HepG2 (cell line): ENCODE measurements around the gene FLG2.

ENCODE experiments used
- IKZF1 ChIP-seq: fragments of 450-650 bp; IDR thresholded peaks from 2 replicates; pipeline ENCODE4 v1.7.1; 2016
- MAFK ChIP-seq, 2 experiments: IDR thresholded peaks in 1 of 2; conservative IDR thresholded peaks in 1 of 2; 2 replicates each; pipeline ENCODE4 v1.6.1; 2011; ENCODE audit warnings: improper control_type of control experiment in 2 of 2, low read length in 2 of 2
- POLR2A ChIP-seq, 2 experiments: IDR thresholded peaks; 2 replicates each; pipeline ENCODE4 v1.6.1; 2011; ENCODE audit warnings: low read depth in 2 of 2, low read length in 2 of 2, mild to moderate bottlenecking in 1 of 2, moderate library complexity in 1 of 2; ENCODE audit not compliant: insufficient read depth in 1 of 2

GRCh38 chr1:152359906-152360305 is at the start of gene FLG2:
- no peak for TF ChIP-seq POLR2A (IDR thresholded peaks at IDR 0.05; ENCODE audit: insufficient read depth in 1 of 2, low read depth in 2 of 2, low read length in 2 of 2)
- TF ChIP-seq MAFK (conservative IDR thresholded peaks at IDR 0.05 in 1 of 2, IDR thresholded peaks at IDR 0.05 in 1 of 2; ENCODE audit: low read length in 2 of 2), result no peak
- TF ChIP-seq IKZF1, result no peak
